HL-60 (cell line): Measurements from ENCODE around the gene SLC7A14.

Experiments used
- DNase-seq, 2 experiments: peaks; one replicate each; pipeline ENCODE4 v3.0.0-alpha.2; 2010 to 2020; ENCODE audit warnings: low read depth in 1 of 2, low spot score in 1 of 2
- H3K27ac ChIP-seq: fragments of 250-450 bp; sonication (Bioruptor Pico); replicated peaks from 2 replicates; pipeline ENCODE4 v1.5.1; 2020; ENCODE audit warnings: mild to moderate bottlenecking, moderate library complexity
- H3K27me3 ChIP-seq: fragments of 250-450 bp; sonication (Bioruptor Pico); 2 replicates; pipeline ENCODE4 v1.5.1; 2021; ENCODE audit warnings: mild to moderate bottlenecking, moderate library complexity; ENCODE audit not compliant: insufficient read depth, poor library complexity, severe bottlenecking
- H3K4me3 ChIP-seq: replicated peaks from 2 replicates; pipeline ENCODE4 v1.5.1; 2011; ENCODE audit warnings: mild to moderate bottlenecking, control low read depth, low read length; ENCODE audit not compliant: insufficient read depth
- GABPA ChIP-seq: IDR thresholded peaks from 2 replicates; pipeline ENCODE4 v1.6.1; 2012; ENCODE audit warnings: low read depth
- POLR2AphosphoS5 ChIP-seq: IDR thresholded peaks from 2 replicates; pipeline ENCODE4 v1.6.1; 2012; ENCODE audit warnings: low read depth
- SPI1 ChIP-seq: IDR thresholded peaks from 2 replicates; pipeline ENCODE4 v1.6.1; 2012; ENCODE audit warnings: low read depth, mild to moderate bottlenecking, borderline replicate concordance
- TF ChIP-seq, protein P1 (sequence below): IDR thresholded peaks from one replicate; pipeline ENCODE4 v1.5.1; 2011; ENCODE audit warnings: low read length, control low read depth, inconsistent platforms; ENCODE audit not compliant: insufficient read depth
- TF ChIP-seq, protein P2 (sequence below): IDR thresholded peaks from 2 replicates; pipeline ENCODE4 v1.6.1; 2012; ENCODE audit warnings: low read depth; ENCODE audit not compliant: insufficient replicate concordance

Gene SLC7A14

DNA sequence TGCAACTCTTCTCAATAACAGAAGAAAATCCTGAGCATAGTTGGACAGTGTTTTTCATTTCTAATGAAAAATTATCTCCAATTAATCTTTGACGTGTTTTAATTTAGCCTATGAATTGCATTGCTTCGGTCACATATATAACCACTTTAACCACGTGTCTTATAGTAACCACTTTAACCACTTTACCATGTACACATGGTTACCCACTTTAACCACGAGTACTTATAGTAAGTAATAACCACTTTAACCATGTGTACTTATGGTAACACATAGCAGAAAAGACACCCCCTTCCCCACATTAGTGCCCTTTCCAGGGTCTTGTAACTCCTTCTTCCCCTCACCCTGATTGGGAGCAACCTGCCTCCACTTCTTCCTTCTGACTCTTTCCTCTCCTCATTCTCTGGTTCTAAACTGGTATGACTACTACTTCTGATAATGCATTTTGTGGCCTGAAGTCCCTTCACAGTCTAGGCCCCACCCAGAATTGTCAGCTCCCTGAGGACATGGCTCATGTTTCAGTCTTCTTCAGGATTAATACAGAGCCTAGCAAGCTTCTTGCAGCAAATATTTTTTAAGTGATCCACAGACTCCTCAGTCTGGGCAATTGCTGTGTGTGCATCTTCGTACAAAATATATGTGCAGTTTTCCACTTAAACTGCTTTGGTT is 25.0 kb downstream of the SLC7A14 start:
- no peaks in the 10 kb centered on the region for H3K27me3 ChIP-seq
- H3K27ac ChIP-seq: no peak overlapping the region
- no peak for DNase-seq
- H3K4me3 ChIP-seq: no peak overlapping the region
- TF ChIP-seq, protein P1, sequence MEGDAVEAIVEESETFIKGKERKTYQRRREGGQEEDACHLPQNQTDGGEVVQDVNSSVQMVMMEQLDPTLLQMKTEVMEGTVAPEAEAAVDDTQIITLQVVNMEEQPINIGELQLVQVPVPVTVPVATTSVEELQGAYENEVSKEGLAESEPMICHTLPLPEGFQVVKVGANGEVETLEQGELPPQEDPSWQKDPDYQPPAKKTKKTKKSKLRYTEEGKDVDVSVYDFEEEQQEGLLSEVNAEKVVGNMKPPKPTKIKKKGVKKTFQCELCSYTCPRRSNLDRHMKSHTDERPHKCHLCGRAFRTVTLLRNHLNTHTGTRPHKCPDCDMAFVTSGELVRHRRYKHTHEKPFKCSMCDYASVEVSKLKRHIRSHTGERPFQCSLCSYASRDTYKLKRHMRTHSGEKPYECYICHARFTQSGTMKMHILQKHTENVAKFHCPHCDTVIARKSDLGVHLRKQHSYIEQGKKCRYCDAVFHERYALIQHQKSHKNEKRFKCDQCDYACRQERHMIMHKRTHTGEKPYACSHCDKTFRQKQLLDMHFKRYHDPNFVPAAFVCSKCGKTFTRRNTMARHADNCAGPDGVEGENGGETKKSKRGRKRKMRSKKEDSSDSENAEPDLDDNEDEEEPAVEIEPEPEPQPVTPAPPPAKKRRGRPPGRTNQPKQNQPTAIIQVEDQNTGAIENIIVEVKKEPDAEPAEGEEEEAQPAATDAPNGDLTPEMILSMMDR: no peak
- TF ChIP-seq POLR2AphosphoS5 (no peak), SPI1 (no peak)
- TF ChIP-seq, protein P2, sequence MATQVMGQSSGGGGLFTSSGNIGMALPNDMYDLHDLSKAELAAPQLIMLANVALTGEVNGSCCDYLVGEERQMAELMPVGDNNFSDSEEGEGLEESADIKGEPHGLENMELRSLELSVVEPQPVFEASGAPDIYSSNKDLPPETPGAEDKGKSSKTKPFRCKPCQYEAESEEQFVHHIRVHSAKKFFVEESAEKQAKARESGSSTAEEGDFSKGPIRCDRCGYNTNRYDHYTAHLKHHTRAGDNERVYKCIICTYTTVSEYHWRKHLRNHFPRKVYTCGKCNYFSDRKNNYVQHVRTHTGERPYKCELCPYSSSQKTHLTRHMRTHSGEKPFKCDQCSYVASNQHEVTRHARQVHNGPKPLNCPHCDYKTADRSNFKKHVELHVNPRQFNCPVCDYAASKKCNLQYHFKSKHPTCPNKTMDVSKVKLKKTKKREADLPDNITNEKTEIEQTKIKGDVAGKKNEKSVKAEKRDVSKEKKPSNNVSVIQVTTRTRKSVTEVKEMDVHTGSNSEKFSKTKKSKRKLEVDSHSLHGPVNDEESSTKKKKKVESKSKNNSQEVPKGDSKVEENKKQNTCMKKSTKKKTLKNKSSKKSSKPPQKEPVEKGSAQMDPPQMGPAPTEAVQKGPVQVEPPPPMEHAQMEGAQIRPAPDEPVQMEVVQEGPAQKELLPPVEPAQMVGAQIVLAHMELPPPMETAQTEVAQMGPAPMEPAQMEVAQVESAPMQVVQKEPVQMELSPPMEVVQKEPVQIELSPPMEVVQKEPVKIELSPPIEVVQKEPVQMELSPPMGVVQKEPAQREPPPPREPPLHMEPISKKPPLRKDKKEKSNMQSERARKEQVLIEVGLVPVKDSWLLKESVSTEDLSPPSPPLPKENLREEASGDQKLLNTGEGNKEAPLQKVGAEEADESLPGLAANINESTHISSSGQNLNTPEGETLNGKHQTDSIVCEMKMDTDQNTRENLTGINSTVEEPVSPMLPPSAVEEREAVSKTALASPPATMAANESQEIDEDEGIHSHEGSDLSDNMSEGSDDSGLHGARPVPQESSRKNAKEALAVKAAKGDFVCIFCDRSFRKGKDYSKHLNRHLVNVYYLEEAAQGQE: no peak

DNA sequence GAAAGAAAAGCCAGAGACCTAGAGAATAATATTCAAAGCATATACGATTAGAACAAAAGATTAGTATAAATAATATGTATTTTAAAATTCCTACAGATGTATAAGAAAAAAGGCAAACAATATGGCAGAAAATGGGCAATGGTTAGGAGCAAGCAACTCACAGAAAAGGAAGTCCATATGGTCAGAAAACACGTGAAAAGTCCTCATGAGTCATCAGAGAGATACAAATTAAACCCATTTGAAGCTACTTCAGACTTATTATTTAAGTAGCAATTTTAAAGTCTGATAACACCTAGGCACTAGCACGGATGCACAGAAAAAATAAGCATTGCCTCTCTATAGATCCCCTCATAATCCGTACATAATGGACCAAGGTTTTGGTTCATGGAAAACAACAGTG is 25.6 kb downstream of the SLC7A14 start:
- no peak overlapping the region for H3K27ac ChIP-seq
- H3K27me3 ChIP-seq: no peaks in the 10 kb centered on the region
- no peak overlapping the region for H3K4me3 ChIP-seq
- DNase-seq: peak in 1 of 2 experiments; percentile 14
- TF ChIP-seq POLR2AphosphoS5 (no peak), GABPA (no peak), SPI1 (no peak)
- TF ChIP-seq, protein P1: no peak
- TF ChIP-seq, protein P2: no peak

DNA sequence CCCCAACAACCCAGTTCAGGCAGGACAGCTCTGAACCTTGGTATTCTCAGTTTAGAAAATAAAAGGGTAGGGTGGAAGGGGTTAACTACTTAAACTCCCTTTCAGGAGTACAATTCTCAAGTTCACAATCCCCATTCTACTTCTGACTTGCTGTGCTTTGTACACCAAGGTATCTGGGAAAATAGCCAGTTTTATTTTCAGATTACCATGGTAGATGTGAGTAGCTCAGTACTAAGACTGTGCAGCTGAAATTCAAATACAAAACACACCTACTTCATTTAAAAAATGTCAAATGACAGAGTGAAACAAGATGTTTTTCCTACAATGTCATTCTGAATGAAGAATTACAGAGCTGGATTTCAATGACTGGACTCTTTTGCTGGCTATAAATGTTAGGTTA is 27.4 kb downstream of the SLC7A14 start:
- TF ChIP-seq, protein P1: no peak
- TF ChIP-seq GABPA (no peak), POLR2AphosphoS5 (no peak), SPI1 (no peak)
- TF ChIP-seq, protein P2: no peak
- no peak for DNase-seq
- H3K27ac ChIP-seq: no peak overlapping the region
- no peak overlapping the region for H3K4me3 ChIP-seq
- no peaks in the 10 kb centered on the region for H3K27me3 ChIP-seq
